Endothelial cell of hepatic sinusoid (primary cell): Measurements from ENCODE around the gene DIPK1A.

ENCODE experiments used
- in situ Hi-C: cut with HindIII; loops from 2 replicates; pipeline ENCODE4 v1.10.0; 2017; ENCODE audit warnings: low sequenced_read_pairs

DIPK1A gene

GRCh38 chr1:92961131-92961895, at the start of gene DIPK1A:
DIPK1A (minus strand) TSS chr1:92961462; CDS start chr1:92961429, 33 bp downstream.
- in situ Hi-C loops = no loop called here

- in situ Hi-C loops = loop anchor here (25.0 kb wide), 1 partner anchor 146 kb away; no protein-coding TSS in a partner anchor
Measured at GRCh38 chr1:93007941-93008577, 46.8 kb upstream of the DIPK1A start.

GRCh38 chr1:93005252-93005598, 44.0 kb upstream of the DIPK1A start:
- in situ Hi-C loops = loop anchor here (25.0 kb wide), 1 partner anchor 143 kb away; no protein-coding TSS in a partner anchor

- in situ Hi-C loops = loop anchor here (25.0 kb wide), 1 partner anchor 142 kb away; no protein-coding TSS in a partner anchor
Measured at GRCh38 chr1:93004566-93005251, 43.4 kb upstream of the DIPK1A start.

GRCh38 chr1:93003981-93004380, 42.7 kb upstream of the DIPK1A start:
- in situ Hi-C loops = loop anchor here (25.0 kb wide), 1 partner anchor 142 kb away; no protein-coding TSS in a partner anchor

- in situ Hi-C loops = loop anchor here (25.0 kb wide), 1 partner anchor 140 kb away; no protein-coding TSS in a partner anchor
Measured at GRCh38 chr1:93002781-93003180, 41.5 kb upstream of the DIPK1A start.

GRCh38 chr1:93001893-93002292, 40.6 kb upstream of the DIPK1A start:
- in situ Hi-C loops = loop anchor here (25.0 kb wide), 1 partner anchor 140 kb away; no protein-coding TSS in a partner anchor

GRCh38 chr1:93000751-93001175, 39.5 kb upstream of the DIPK1A start:
- in situ Hi-C loops = loop anchor here (25.0 kb wide), 1 partner anchor 138 kb away; no protein-coding TSS in a partner anchor

GRCh38 chr1:93000291-93000690, 39.0 kb upstream of the DIPK1A start:
- in situ Hi-C loops = loop anchor here (25.0 kb wide), 1 partner anchor 138 kb away; no protein-coding TSS in a partner anchor

- in situ Hi-C loops = loop anchor here (5.0 kb wide), 1 partner anchor 92 kb away; no protein-coding TSS in a partner anchor
Measured at GRCh38 chr1:92998821-92999220, 37.6 kb upstream of the DIPK1A start.

- in situ Hi-C loops = loop anchor here (5.0 kb wide), 1 partner anchor 88 kb away; no protein-coding TSS in a partner anchor
Measured at GRCh38 chr1:92995441-92996430, 34.5 kb upstream of the DIPK1A start.

- in situ Hi-C loops = no loop called here
Measured at GRCh38 chr1:92994105-92994712, 32.9 kb upstream of the DIPK1A start.

GRCh38 chr1:92993581-92993980, 32.3 kb upstream of the DIPK1A start:
- in situ Hi-C loops = no loop called here

GRCh38 chr1:92992877-92993276, 31.6 kb upstream of the DIPK1A start:
- in situ Hi-C loops = no loop called here

- in situ Hi-C loops = no loop called here
Measured at GRCh38 chr1:92992054-92992453, 30.8 kb upstream of the DIPK1A start.

- in situ Hi-C loops = no loop called here
Measured at GRCh38 chr1:92990828-92991227, 29.6 kb upstream of the DIPK1A start.

- in situ Hi-C loops = no loop called here
Measured at GRCh38 chr1:92989936-92990583, 28.8 kb upstream of the DIPK1A start.

GRCh38 chr1:92989253-92989652, 28.0 kb upstream of the DIPK1A start:
- in situ Hi-C loops = no loop called here

- in situ Hi-C loops = no loop called here
Measured at GRCh38 chr1:92987462-92987861, 26.2 kb upstream of the DIPK1A start.
